IPS-18a (cell line): Measurements from ENCODE around the gene ZNF549.

Source experiments
- H3K27ac ChIP-seq: one replicate; pipeline ENCODE4 v1.5.1; 2013; ENCODE audit warnings: low read length
- H3K27me3 ChIP-seq: one replicate; pipeline ENCODE4 v1.6.1; 2013; ENCODE audit warnings: mild to moderate bottlenecking, low read length; ENCODE audit not compliant: control insufficient read depth, insufficient read depth
- H3K36me3 ChIP-seq: one replicate; pipeline ENCODE4 v1.6.1; 2013; ENCODE audit warnings: low read depth, low read length; ENCODE audit not compliant: control insufficient read depth
- H3K4me1 ChIP-seq: one replicate; pipeline ENCODE4 v1.6.1; 2013; ENCODE audit warnings: low read depth, low read length; ENCODE audit not compliant: control insufficient read depth
- H3K4me3 ChIP-seq: one replicate; pipeline ENCODE4 v1.5.1; 2013; ENCODE audit warnings: low read length
- H3K9ac ChIP-seq: one replicate; pipeline ENCODE4 v1.6.1; 2013; ENCODE audit warnings: mild to moderate bottlenecking, low read length, moderate library complexity
- H3K9me3 ChIP-seq: one replicate; pipeline ENCODE4 v1.6.1; 2013; ENCODE audit warnings: low read depth, low read length; ENCODE audit not compliant: control insufficient read depth

ZNF549 gene

GRCh38 chr19:57572415-57572947, 45.3 kb downstream of the ZNF549 start:
- no peaks in the 10 kb centered on the region for H3K4me1 ChIP-seq
- no peak overlapping the region for H3K4me3 ChIP-seq
- peaks cover 44% of the 10 kb centered on the region for H3K36me3 ChIP-seq
- H3K27ac ChIP-seq = no peak overlapping the region
- H3K9me3 ChIP-seq = peaks cover 62% of the 10 kb centered on the region
- no peak overlapping the region for H3K9ac ChIP-seq
- no peaks in the 10 kb centered on the region for H3K27me3 ChIP-seq

- H3K9ac ChIP-seq = no peak overlapping the region
- H3K9me3 ChIP-seq = peaks cover 38% of the 10 kb centered on the region
- peaks cover 4% of the 10 kb centered on the region for H3K4me1 ChIP-seq
- H3K27me3 ChIP-seq = no peaks in the 10 kb centered on the region
- H3K36me3 ChIP-seq = peaks cover 44% of the 10 kb centered on the region
- no peak overlapping the region for H3K4me3 ChIP-seq
- H3K27ac ChIP-seq = no peak overlapping the region
Measured at GRCh38 chr19:57576661-57577060, 49.5 kb downstream of the ZNF549 start.

DNA sequence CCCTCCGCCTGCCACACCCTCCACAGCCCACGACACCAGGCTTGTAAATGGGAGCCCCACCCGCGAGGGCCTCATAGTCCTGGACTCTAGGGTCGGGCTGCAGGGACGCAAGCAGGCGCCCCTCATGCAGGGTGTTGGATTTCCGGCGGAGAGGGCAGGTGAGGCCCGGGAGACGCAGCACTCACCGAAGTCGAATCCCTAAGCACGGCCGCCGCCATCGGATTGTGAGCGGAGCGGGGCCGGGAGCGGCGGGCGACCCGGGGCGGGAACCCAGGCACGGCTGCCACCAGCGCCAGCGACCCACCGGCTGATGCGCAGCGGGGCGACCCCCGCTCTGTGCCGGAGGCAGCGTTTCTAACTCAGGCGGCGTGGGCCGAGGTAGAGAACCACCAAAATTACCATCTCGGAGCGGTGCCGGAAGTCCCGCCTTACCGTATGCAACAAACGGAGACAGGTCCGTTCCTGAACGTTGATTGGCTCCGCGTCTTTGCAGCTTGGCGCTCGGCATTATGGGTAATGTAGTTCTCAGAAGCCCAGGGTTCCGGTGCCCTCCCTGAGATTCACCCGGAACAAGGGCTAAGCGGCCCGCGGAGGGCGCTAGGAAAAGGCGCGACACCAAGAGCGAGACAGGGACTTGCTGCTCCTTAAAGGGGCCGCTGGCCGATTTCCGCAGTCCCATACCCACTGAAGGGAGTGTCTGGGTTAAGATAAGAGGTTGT, 51.5 kb downstream of the ZNF549 start, which contains the start of gene ZNF416:
TSS of gene ZNF416 (minus strand) at position 425 of the 719 bp plus-strand sequence. CDS start at position 218, 207 bp downstream.
- Histone ChIP-seq H3K9me3 (peaks cover 18% of the 10 kb centered on the region), H3K36me3 (peaks cover 27% of the 10 kb centered on the region), H3K4me1 (peaks cover 4% of the 10 kb centered on the region), H3K9ac (peak within 1 kb of the TSS; percentile 71), H3K27me3 (no peaks in the 10 kb centered on the region), H3K27ac (no peak within 1 kb of the TSS), H3K4me3 (peak within 1 kb of the TSS; percentile 84)

DNA sequence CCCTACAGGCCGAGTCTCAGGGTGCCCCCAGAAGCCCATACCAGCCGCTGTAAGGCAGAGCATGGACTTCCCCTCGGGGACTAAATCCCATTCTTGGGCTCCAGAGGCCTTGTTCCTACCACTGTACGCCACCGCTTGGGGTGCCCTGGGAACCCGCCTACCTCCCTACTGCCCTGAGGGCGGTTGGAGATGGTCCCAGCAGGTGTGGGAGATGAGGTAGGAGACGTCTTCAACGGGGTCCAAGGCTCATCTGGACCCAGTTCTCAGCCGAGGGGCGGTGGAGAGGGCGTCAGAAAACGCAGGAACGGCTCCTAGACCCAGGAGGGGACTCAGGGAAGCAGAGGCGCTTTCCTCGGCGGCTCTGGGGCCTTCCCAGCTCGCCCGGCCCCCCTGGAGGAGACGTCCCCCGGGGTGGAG, 56.0 kb downstream of the ZNF549 start:
- peak overlapping the region; percentile 95 for H3K4me3 ChIP-seq

DNA sequence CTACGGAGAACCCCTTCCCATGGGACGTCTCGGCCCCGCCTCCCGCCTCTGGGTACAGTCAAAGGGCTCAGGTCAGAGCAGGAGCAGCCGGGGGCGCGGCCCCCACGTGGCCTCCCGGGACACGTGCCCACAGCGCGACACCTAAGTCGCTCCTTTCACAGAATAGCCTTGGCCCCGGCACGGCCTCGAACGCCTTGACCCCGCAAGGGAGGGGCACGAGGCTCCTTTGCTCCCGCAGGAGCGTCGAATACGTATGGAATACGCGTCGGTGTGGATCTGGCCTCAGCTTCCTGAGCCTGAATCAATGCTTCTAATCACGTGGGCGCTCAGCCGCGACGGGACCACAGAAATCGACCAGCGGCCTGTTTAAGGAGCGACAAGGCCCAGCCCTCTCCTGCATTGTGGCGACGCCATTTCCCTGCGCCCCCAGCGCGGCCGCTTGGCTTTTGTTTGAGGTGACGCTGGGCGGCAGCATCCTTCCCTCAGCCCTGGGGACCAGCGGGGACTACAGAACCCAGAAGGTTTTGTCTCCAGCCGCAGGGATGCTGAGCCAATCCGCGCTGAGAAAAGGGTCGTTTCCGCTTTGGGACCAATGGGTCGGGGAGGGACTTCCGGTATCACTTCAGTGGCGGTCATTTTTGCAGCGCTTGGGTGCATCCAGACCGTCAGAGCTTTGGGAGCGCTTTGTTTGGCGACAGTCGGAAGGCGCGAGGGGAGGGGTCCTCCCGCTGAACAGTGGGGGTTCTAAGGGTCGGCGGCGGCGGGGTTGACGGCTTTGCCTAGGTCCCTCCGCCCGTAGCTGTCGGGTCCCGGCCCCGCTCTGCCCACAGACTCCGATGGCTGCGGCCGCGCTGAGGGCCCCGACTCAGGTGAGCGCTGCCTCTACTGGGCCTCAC, 56.6 kb downstream of the ZNF549 start, which contains the start of gene ZIK1:
TSS of gene ZIK1 (plus strand) at position 625 of the 896 bp plus-strand sequence. CDS start at position 837, 212 bp downstream.
- H3K9me3 ChIP-seq = no peaks in the 10 kb centered on the region

More for the DNA sequence above, 56.0 kb downstream of the ZNF549 start:
- Histone ChIP-seq H3K4me1 (peaks cover 10% of the 10 kb centered on the region), H3K9ac (peak overlapping the region; percentile 86), H3K36me3 (peaks cover 18% of the 10 kb centered on the region), H3K27me3 (no peaks in the 10 kb centered on the region), H3K9me3 (no peaks in the 10 kb centered on the region), H3K27ac (no peak overlapping the region)

DNA sequence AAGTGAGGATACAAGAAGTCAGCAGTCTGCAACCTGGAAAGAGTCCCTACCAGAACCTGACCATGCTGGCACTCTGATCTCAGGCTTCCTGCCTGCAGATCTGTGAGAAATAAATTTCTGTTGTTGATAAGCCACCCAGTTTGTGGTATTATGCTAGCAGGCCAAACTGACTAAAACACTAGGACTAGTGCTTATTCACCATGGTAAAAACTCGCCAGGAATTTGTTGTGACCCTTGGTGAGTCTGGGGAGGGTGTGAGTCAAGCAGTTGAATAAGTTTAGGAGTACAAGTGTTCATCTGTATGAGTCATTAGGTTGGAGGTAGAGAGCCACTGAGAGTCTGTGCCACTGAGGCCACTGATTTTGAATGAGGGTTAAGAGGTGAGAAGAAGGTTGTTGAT, 60.4 kb downstream of the ZNF549 start:
- Histone ChIP-seq H3K9me3 (peaks cover 18% of the 10 kb centered on the region), H3K36me3 (peaks cover 57% of the 10 kb centered on the region), H3K4me3 (no peak overlapping the region), H3K27ac (no peak overlapping the region), H3K27me3 (no peaks in the 10 kb centered on the region), H3K4me1 (peaks cover 5% of the 10 kb centered on the region), H3K9ac (no peak overlapping the region)

More for the DNA sequence above, 56.6 kb downstream of the ZNF549 start, which contains the start of gene ZIK1:
- no peaks in the 10 kb centered on the region for H3K27me3 ChIP-seq
- peaks cover 10% of the 10 kb centered on the region for H3K4me1 ChIP-seq
- H3K27ac ChIP-seq = peak within 1 kb of the TSS; percentile 60
- peak within 1 kb of the TSS; percentile 86 for H3K9ac ChIP-seq
- H3K36me3 ChIP-seq = peaks cover 24% of the 10 kb centered on the region
- peak within 1 kb of the TSS; percentile 95 for H3K4me3 ChIP-seq

GRCh38 chr19:57599377-57599760, 72.2 kb downstream of the ZNF549 start:
- H3K9ac ChIP-seq = no peak overlapping the region
- no peaks in the 10 kb centered on the region for H3K9me3 ChIP-seq
- H3K27me3 ChIP-seq = peaks cover 7% of the 10 kb centered on the region
- H3K36me3 ChIP-seq = peaks cover 2% of the 10 kb centered on the region
- no peaks in the 10 kb centered on the region for H3K4me1 ChIP-seq
- peak overlapping the region; percentile 86 for H3K4me3 ChIP-seq
- H3K27ac ChIP-seq = no peak overlapping the region

DNA sequence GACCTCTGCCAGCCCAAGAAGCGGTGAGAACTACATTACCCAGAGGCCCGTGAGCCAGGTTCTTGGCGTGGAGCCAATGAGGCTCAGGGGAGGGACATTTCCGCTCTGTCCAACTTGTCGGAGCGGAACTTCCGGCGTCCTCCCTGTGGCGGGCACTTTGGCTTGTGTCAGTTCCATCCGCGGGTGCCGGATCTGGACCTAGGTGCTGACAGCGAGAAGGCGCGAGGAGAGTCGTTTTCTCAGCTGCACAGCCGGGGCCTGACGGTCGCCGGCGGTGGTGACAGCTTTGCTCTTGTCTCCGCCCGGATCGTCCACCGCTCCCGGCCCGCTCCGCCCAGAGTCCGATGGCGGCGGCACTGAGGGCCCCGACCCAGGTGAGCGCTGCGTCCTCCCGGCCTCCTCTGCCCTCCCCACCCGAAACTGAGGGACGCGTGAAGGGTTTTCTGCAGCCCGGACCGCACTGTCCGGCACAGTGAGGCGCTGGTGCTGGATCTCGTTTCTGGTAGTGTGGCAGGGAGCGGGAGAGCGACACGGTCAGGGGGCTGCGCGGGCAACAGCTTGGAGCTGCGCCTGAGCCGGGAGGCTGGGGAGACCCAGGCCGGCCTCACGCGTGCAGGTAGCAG, 72.7 kb downstream of the ZNF549 start, which contains the start of gene ZNF530:
TSS of gene ZNF530 (plus strand) at position 125 of the 623 bp plus-strand sequence. CDS start 4,461 bp downstream, outside the sequence.
- H3K9me3 ChIP-seq = no peaks in the 10 kb centered on the region
- no peak within 1 kb of the TSS for H3K27ac ChIP-seq
- peak within 1 kb of the TSS; percentile 36 for H3K9ac ChIP-seq
- peaks cover 3% of the 10 kb centered on the region for H3K36me3 ChIP-seq
- peaks cover 7% of the 10 kb centered on the region for H3K27me3 ChIP-seq
- H3K4me1 ChIP-seq = no peaks in the 10 kb centered on the region
- peak within 1 kb of the TSS; percentile 86 for H3K4me3 ChIP-seq

- Histone ChIP-seq H3K4me3 (no peak overlapping the region), H3K9me3 (no peaks in the 10 kb centered on the region), H3K4me1 (no peaks in the 10 kb centered on the region), H3K9ac (no peak overlapping the region), H3K27ac (no peak overlapping the region), H3K27me3 (no peaks in the 10 kb centered on the region), H3K36me3 (peaks cover 22% of the 10 kb centered on the region)
Measured at GRCh38 chr19:57606931-57607330, 79.8 kb downstream of the ZNF549 start.
